PC-9 (cell line): ENCODE results near the gene PCSK5.

Experiments
- CTCF ChIP-seq: fragments of 200-600 bp; sonication (generic); conservative IDR thresholded peaks from 2 replicates; pipeline ENCODE4 v1.6.1; 2017; ENCODE audit warnings: mixed run types, antibody characterized with exemption, mild to moderate bottlenecking, moderate library complexity
- EZH2 ChIP-seq: fragments of 200-600 bp; sonication (generic); IDR thresholded peaks from 2 replicates; pipeline ENCODE4 v1.8.0; 2017; ENCODE audit warnings: antibody characterized with exemption, low read depth

- TF ChIP-seq CTCF (no peak), EZH2 (no peak)
Observed at GRCh38 chr9:76158713-76159112, 268.2 kb downstream of the PCSK5 start.
